Keratinocyte (primary cell): ENCODE results near the gene COMMD7. TPM values are rescaled to one million over a fixed set of nuclear protein-coding genes. Genes with fewer than 3 reads are reported as not detected.

ENCODE experiments used
- DNase-seq: peaks from one replicate; pipeline ENCODE4 v3.0.0-alpha.2; 2011; ENCODE audit warnings: low read depth, missing footprints, low spot score
- FAIRE-seq: peaks from 2 replicates; lab custom pipeline; 2011; peaks lifted over from hg19 to GRCh38; lab: Jason Lieb, UNC
- H2AFZ ChIP-seq: 2 replicates; pipeline ENCODE4 v1.6.0; 2012; ENCODE audit warnings: low read length, control low read depth, inconsistent platforms; ENCODE audit not compliant: control insufficient read depth
- H3K27ac ChIP-seq: 2 replicates; pipeline ENCODE4 v1.5.1; 2011; ENCODE audit warnings: low read length; ENCODE audit not compliant: control insufficient read depth, insufficient read depth
- H3K27me3 ChIP-seq: 3 replicates; pipeline ENCODE4 v1.6.0; 2011; ENCODE audit warnings: low read length; ENCODE audit not compliant: control insufficient read depth, insufficient read depth; ENCODE audit errors: extremely low read depth
- H3K36me3 ChIP-seq, 2 experiments: 2 replicates in 1 of 2; 3 replicates in 1 of 2; pipeline ENCODE4 v1.5.1; 2011; ENCODE audit warnings: low read length in 2 of 2, mild to moderate bottlenecking in 1 of 2; ENCODE audit not compliant: control insufficient read depth in 2 of 2, insufficient read depth in 2 of 2; ENCODE audit errors: extremely low read depth in 1 of 2
- H3K4me1 ChIP-seq: 3 replicates; pipeline ENCODE4 v1.5.1; 2011; ENCODE audit warnings: low read length; ENCODE audit not compliant: control insufficient read depth, insufficient read depth; ENCODE audit errors: extremely low read depth
- H3K4me2 ChIP-seq: 3 replicates; pipeline ENCODE4 v1.6.0; 2011; ENCODE audit warnings: low read depth, low read length; ENCODE audit not compliant: control insufficient read depth, insufficient read depth; ENCODE audit errors: extremely low read depth
- H3K4me3 ChIP-seq, 3 experiments: fragments of 200-600 bp in 1 of 3; sonication (generic) in 1 of 3; 2 replicates in 2 of 3; 3 replicates in 1 of 3; pipeline ENCODE4 v1.5.1; 2011 to 2016; ENCODE audit warnings: low read length in 3 of 3, mild to moderate bottlenecking in 3 of 3, control low read depth in 2 of 3, inconsistent platforms in 1 of 3, low read depth in 1 of 3, mixed read lengths in 1 of 3, mixed run types in 1 of 3, moderate library complexity in 1 of 3; ENCODE audit not compliant: control insufficient read depth in 2 of 3, insufficient read depth in 2 of 3; ENCODE audit errors: extremely low read depth in 1 of 3
- H3K79me2 ChIP-seq: 2 replicates; pipeline ENCODE4 v1.6.0; 2012; ENCODE audit warnings: low read length; ENCODE audit not compliant: control insufficient read depth, insufficient read depth
- H3K9ac ChIP-seq: 3 replicates; pipeline ENCODE4 v1.6.0; 2011; ENCODE audit warnings: low read length; ENCODE audit not compliant: control insufficient read depth, insufficient read depth; ENCODE audit errors: extremely low read depth
- H3K9me1 ChIP-seq: 3 replicates; pipeline ENCODE4 v1.6.0; 2011; ENCODE audit warnings: low read length; ENCODE audit not compliant: control insufficient read depth, insufficient read depth; ENCODE audit errors: extremely low read depth
- H3K9me3 ChIP-seq: 2 replicates; pipeline ENCODE4 v1.5.1; 2012; ENCODE audit warnings: low read depth, low read length; ENCODE audit not compliant: control insufficient read depth
- H4K20me1 ChIP-seq: 3 replicates; pipeline ENCODE4 v1.6.0; 2011; ENCODE audit warnings: low read length; ENCODE audit not compliant: control insufficient read depth, insufficient read depth; ENCODE audit errors: extremely low read depth
- EZH2 ChIP-seq: IDR thresholded peaks from one replicate; pipeline ENCODE4 v1.6.1; 2012; ENCODE audit warnings: inconsistent platforms, mild to moderate bottlenecking, low read length, moderate library complexity
- dilution Hi-C: fragments of 300-500 bp; cut with MboI; formaldehyde crosslinking; loops from one replicate; pipeline ENCODE4 v1.7.0; 2020; ENCODE audit warnings: low sequenced_read_pairs; ENCODE audit not compliant: extremely low pct_ligation_motif_present
- polyA plus RNA-seq, 5 experiments: library from polyadenylated mRNA; depleted of rRNA in 3 of 5; stranded (reverse) in 3 of 5; stranded (forward) in 1 of 5; unstranded in 1 of 5; fragments of >200 nt; gene quantifications; 1 replicate in 1 of 5; 2 replicates in 3 of 5; 3 replicates in 1 of 5; pipeline versions ENCODE4 v1.2.1 to v1.2.3, GENCODE V29; 2011 to 2012; ENCODE audit warnings: missing spikeins in 2 of 5, low read depth in 1 of 5, low replicate concordance in 1 of 5
- TF ChIP-seq, protein P1 (sequence below), 3 experiments: IDR thresholded peaks in 1 of 3; conservative IDR thresholded peaks in 1 of 3; optimal IDR thresholded peaks in 1 of 3; 2 replicates in 2 of 3; 3 replicates in 1 of 3; pipeline versions ENCODE3 to v1.5.1; 2011; ENCODE audit warnings: low read length in 3 of 3, mild to moderate bottlenecking in 3 of 3, moderate library complexity in 2 of 3, control low read depth in 1 of 3, inconsistent platforms in 1 of 3; ENCODE audit not compliant: insufficient read depth in 2 of 3; ENCODE audit errors: extremely low read depth in 1 of 3

The COMMD7 gene
- polyA plus RNA-seq, 1 donor (not counting 4 experiments of a cell fraction or from before 2014, with no cell fraction given), result 39.9 TPM

DNA sequence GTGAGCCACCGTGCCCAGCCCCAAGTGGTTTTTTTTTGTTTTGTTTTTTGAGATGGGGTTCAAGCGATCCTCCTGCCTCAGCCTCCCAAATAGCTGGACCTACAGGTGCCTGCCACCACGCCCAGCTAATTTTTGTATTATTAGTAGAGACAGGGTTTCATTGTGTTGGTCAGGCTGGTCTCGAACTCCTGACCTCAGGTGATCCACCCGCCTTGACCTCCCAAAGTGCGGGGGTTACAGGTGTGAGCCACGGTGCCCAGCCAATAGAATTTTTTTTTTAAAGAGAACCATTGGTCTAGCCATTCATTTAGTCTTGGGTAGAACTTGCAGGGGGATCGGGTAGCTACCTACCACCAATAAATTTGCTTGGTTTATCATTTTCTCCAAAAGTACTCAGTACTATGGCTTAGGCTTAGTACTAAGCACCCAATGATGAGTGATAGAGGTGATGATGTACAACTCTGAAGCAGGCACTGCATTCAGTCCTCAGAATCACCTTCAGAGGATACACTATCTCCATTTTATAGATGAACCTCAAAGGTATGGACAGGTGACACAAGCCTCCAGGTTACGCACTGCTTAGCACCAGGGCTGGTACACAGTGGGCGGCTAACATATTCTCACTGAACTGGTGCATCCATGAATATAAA, 56.6 kb downstream of the COMMD7 start:
- dilution Hi-C loops, result no loop called here
- TF ChIP-seq EZH2, result no peak
- TF ChIP-seq, protein P1, sequence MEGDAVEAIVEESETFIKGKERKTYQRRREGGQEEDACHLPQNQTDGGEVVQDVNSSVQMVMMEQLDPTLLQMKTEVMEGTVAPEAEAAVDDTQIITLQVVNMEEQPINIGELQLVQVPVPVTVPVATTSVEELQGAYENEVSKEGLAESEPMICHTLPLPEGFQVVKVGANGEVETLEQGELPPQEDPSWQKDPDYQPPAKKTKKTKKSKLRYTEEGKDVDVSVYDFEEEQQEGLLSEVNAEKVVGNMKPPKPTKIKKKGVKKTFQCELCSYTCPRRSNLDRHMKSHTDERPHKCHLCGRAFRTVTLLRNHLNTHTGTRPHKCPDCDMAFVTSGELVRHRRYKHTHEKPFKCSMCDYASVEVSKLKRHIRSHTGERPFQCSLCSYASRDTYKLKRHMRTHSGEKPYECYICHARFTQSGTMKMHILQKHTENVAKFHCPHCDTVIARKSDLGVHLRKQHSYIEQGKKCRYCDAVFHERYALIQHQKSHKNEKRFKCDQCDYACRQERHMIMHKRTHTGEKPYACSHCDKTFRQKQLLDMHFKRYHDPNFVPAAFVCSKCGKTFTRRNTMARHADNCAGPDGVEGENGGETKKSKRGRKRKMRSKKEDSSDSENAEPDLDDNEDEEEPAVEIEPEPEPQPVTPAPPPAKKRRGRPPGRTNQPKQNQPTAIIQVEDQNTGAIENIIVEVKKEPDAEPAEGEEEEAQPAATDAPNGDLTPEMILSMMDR (optimal IDR thresholded peaks at IDR 0.05 in 1 of 3, IDR thresholded peaks at IDR 0.05 in 1 of 3, conservative IDR thresholded peaks at IDR 0.05 in 1 of 3; ENCODE audit: extremely low read depth in 1 of 3, insufficient read depth in 2 of 3, low read length in 3 of 3), result no peak
- no peak overlapping the region for H2AFZ ChIP-seq

DNA sequence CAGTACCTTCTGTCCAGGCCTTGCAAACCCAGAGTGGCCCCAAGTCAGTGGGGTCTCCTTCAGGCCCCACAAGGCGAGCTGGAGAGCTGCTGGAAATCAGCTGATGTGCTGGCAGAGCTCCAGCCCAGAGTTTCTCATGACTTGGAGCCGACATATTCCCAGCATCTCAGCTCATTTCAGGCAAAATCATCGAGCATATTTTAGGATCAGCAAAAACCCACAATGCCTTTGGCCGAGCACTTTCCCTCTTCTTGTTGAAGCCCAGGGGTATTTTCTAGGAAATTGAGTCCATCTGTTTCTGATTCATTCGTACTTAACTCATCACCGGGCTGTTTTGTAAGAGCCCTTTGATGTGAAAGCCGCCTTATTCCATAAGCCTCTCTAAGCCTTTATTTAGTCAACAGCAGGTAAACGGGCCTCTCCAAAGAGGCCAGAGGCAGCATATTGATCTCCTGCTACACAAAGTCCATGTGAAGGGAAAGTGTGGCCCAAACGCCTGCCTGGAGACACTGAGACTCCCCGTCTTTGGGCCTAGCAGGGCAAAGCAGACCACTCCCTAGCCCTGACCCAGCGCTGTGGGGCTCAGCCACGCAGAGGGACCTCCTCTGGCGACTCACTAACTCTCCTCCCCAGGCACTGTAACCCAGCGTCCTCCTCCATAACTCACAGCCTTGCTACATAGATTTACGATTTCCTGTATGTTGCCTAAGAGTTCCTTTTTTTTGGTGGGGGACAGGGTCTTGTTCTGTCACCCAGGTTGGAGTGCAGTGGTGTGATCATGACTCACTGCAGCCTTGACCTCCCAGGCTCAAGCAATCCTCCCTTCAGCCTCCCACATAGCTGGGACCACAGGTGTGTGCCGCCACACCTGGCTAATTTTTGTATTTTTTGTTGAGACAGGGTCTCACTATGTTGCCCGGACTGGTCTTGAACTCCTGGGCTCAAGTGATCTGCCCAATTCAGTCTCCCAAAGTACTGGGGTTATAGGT, 57.4 kb downstream of the COMMD7 start:
- no peaks in the 10 kb centered on the region for H4K20me1 ChIP-seq
- TF ChIP-seq, protein P1 (optimal IDR thresholded peaks at IDR 0.05 in 1 of 3, IDR thresholded peaks at IDR 0.05 in 1 of 3, conservative IDR thresholded peaks at IDR 0.05 in 1 of 3; ENCODE audit: extremely low read depth in 1 of 3, insufficient read depth in 2 of 3, low read length in 3 of 3), result no peak
- no peak for TF ChIP-seq EZH2
- no peaks in the 10 kb centered on the region for H3K9me3 ChIP-seq
- no peaks in the 10 kb centered on the region for H3K79me2 ChIP-seq
- dilution Hi-C loops, result no loop called here
- peaks cover 14% of the 10 kb centered on the region for H3K4me1 ChIP-seq
- no peak overlapping the region for H3K4me3 ChIP-seq
- no peaks in the 10 kb centered on the region for H3K36me3 ChIP-seq
- FAIRE-seq (no peak), DNase-seq (no peak)
- H3K4me2 ChIP-seq, result no peak overlapping the region
- no peaks in the 10 kb centered on the region for H3K27me3 ChIP-seq
- no peaks in the 10 kb centered on the region for H3K9me1 ChIP-seq
- H3K9ac ChIP-seq, result no peak overlapping the region
- no peak overlapping the region for H3K27ac ChIP-seq
- no peak overlapping the region for H2AFZ ChIP-seq

More for the DNA sequence above, 56.6 kb downstream of the COMMD7 start:
- H3K79me2 ChIP-seq, result no peaks in the 10 kb centered on the region
- no peaks in the 10 kb centered on the region for H3K27me3 ChIP-seq
- H3K27ac ChIP-seq, result no peak overlapping the region
- H4K20me1 ChIP-seq, result no peaks in the 10 kb centered on the region
- FAIRE-seq (no peak), DNase-seq (no peak)
- no peaks in the 10 kb centered on the region for H3K9me1 ChIP-seq
- no peak overlapping the region for H3K4me3 ChIP-seq
- no peaks in the 10 kb centered on the region for H3K36me3 ChIP-seq
- H3K4me2 ChIP-seq, result no peak overlapping the region
- H3K9me3 ChIP-seq, result no peaks in the 10 kb centered on the region
- H3K9ac ChIP-seq, result no peak overlapping the region
- peaks cover 6% of the 10 kb centered on the region for H3K4me1 ChIP-seq
